Endothelial cell of umbilical vein (primary cell): ENCODE data around the gene CD300LF. TPM values are rescaled to one million over a fixed set of nuclear protein-coding genes. Genes with fewer than 3 reads are reported as not detected.

Experiments used
- BruUV-seq: library from RNA; stranded (reverse); fragments of 400-500 nt; replicated peaks from 2 replicates; lab custom pipeline; 2021; lab: Mats Ljungman, UMichigan
- CTCF ChIA-PET: fragments of 300-600, 350-600 bp; sonication (Branson Sonifier 250); formaldehyde crosslinking; loops from one replicate; lab custom pipeline; 2021; ENCODE audit warnings: antibody characterized with exemption, inconsistent platforms; lab: Charles Lee
- POLR2A ChIA-PET: fragments of 300-600, 350-600 bp; sonication (Branson Sonifier 250); formaldehyde crosslinking; loops from one replicate; lab custom pipeline; 2021; ENCODE audit warnings: antibody characterized with exemption, inconsistent platforms; lab: Charles Lee
- DNase-seq: peaks from one replicate; pipeline ENCODE4 v3.0.0-alpha.2; 2011; ENCODE audit warnings: low read depth, low spot score
- FAIRE-seq: peaks from 2 replicates; lab custom pipeline; 2011; peaks lifted over from hg19 to GRCh38; lab: Jason Lieb, UNC
- H2AFZ ChIP-seq: 2 replicates; pipeline ENCODE4 v1.6.0; 2012; ENCODE audit warnings: low read depth, low read length, control low read depth, inconsistent platforms
- H3K27ac ChIP-seq: 2 replicates; pipeline ENCODE4 v1.5.1; 2011; ENCODE audit warnings: low read depth, mild to moderate bottlenecking, control low read depth, low read length, moderate library complexity; ENCODE audit not compliant: insufficient read depth
- H3K27me3 ChIP-seq, 2 experiments: 2 replicates each; pipeline versions ENCODE4 v1.6.0 to v1.6.1; 2011; ENCODE audit warnings: low read length in 2 of 2, mixed read lengths in 1 of 2; ENCODE audit not compliant: control insufficient read depth in 2 of 2, insufficient read depth in 2 of 2
- H3K36me3 ChIP-seq, 2 experiments: 2 replicates in 1 of 2; 3 replicates in 1 of 2; pipeline ENCODE4 v1.5.1; 2011; ENCODE audit warnings: low read length in 2 of 2, mild to moderate bottlenecking in 1 of 2, moderate library complexity in 1 of 2; ENCODE audit not compliant: control insufficient read depth in 2 of 2, insufficient read depth in 2 of 2; ENCODE audit errors: extremely low read depth in 1 of 2
- H3K4me1 ChIP-seq: 3 replicates; pipeline ENCODE4 v1.5.1; 2011; ENCODE audit warnings: mild to moderate bottlenecking, low read length; ENCODE audit not compliant: control insufficient read depth, insufficient read depth; ENCODE audit errors: extremely low read depth
- H3K4me2 ChIP-seq: 2 replicates; pipeline ENCODE4 v1.6.1; 2011; ENCODE audit warnings: low read length, control low read depth, mixed read lengths; ENCODE audit not compliant: insufficient read depth
- H3K4me3 ChIP-seq, 3 experiments: fragments of 200-600 bp in 1 of 3; sonication (generic), shearing (Covaris generic) in 1 of 3; replicated peaks in 1 of 3; 2 replicates each; pipeline ENCODE4 v1.5.1; 2011 to 2016; ENCODE audit warnings: control low read depth in 3 of 3, low read length in 3 of 3, mild to moderate bottlenecking in 2 of 3, inconsistent platforms in 1 of 3, low read depth in 1 of 3, moderate library complexity in 1 of 3; ENCODE audit not compliant: insufficient read depth in 1 of 3
- H3K79me2 ChIP-seq: 2 replicates; pipeline ENCODE4 v1.6.0; 2012; ENCODE audit warnings: low read length, inconsistent platforms; ENCODE audit not compliant: control insufficient read depth, insufficient read depth
- H3K9ac ChIP-seq: replicated peaks from 2 replicates; pipeline ENCODE3; 2011; ENCODE audit warnings: low read length, control low read depth; ENCODE audit not compliant: insufficient read depth; ENCODE audit errors: extremely low read depth
- H3K9me1 ChIP-seq: replicated peaks from 3 replicates; pipeline ENCODE4 v1.6.0; 2011; ENCODE audit warnings: mild to moderate bottlenecking, low read length; ENCODE audit not compliant: control insufficient read depth, insufficient read depth; ENCODE audit errors: extremely low read depth
- H3K9me3 ChIP-seq: replicated peaks from 2 replicates; pipeline ENCODE4 v1.5.1; 2012; ENCODE audit warnings: low read length, inconsistent platforms; ENCODE audit not compliant: control insufficient read depth, insufficient read depth
- H4K20me1 ChIP-seq: replicated peaks from 2 replicates; pipeline ENCODE3; 2011; ENCODE audit warnings: mild to moderate bottlenecking, low read length; ENCODE audit not compliant: control insufficient read depth, insufficient read depth; ENCODE audit errors: extremely low read depth
- CTCF ChIP-seq, 2 donors: IDR thresholded peaks; 1 replicate in 1 of 2; 2 replicates in 1 of 2; pipeline ENCODE4 v1.5.1; 2011; ENCODE audit warnings: low read length in 2 of 2, mild to moderate bottlenecking in 2 of 2, moderate library complexity in 2 of 2, control low read depth in 1 of 2, inconsistent platforms in 1 of 2, low read depth in 1 of 2; ENCODE audit not compliant: insufficient read depth in 1 of 2; ENCODE audit errors: extremely low read depth in 1 of 2
- EZH2 ChIP-seq: IDR thresholded peaks from 2 replicates; pipeline ENCODE4 v1.6.1; 2012; ENCODE audit warnings: borderline replicate concordance, low read depth, mild to moderate bottlenecking, moderate library complexity, low read length, inconsistent platforms; ENCODE audit not compliant: severe bottlenecking
- FOS ChIP-seq: IDR thresholded peaks from 2 replicates; pipeline ENCODE4 v1.6.1; 2011; ENCODE audit warnings: mild to moderate bottlenecking, low read length, moderate library complexity, borderline replicate concordance; ENCODE audit not compliant: insufficient read depth
- GATA2 ChIP-seq: IDR thresholded peaks from 2 replicates; pipeline ENCODE4 v1.7.0; 2011; ENCODE audit warnings: low read depth, mild to moderate bottlenecking, moderate library complexity, mixed read lengths, low read length; ENCODE audit not compliant: insufficient read length, insufficient read depth
- JUN ChIP-seq: IDR thresholded peaks from 2 replicates; pipeline ENCODE4 v1.6.1; 2011; ENCODE audit warnings: borderline replicate concordance, low read depth; ENCODE audit not compliant: insufficient read length, insufficient read depth
- MAX ChIP-seq: IDR thresholded peaks from 2 replicates; pipeline ENCODE4 v1.6.1; 2011; ENCODE audit not compliant: insufficient read depth, insufficient read length
- MYC ChIP-seq: IDR thresholded peaks from one replicate; pipeline ENCODE4 v1.6.1; 2011; ENCODE audit warnings: mild to moderate bottlenecking, low read depth, low read length
- POLR2A ChIP-seq: IDR thresholded peaks from 2 replicates; pipeline ENCODE4 v1.6.1; 2012; ENCODE audit warnings: low read depth, mild to moderate bottlenecking, control low read depth, low read length
- POLR2AphosphoS5 ChIP-seq: IDR thresholded peaks from 2 replicates; pipeline ENCODE4 v1.6.1; 2012; ENCODE audit warnings: low read depth, mild to moderate bottlenecking, control low read depth, low read length, moderate library complexity; ENCODE audit not compliant: insufficient read depth
- dilution Hi-C: fragments of 300-500 bp; cut with MboI; formaldehyde crosslinking; loops from one replicate; pipeline ENCODE4 v1.15.0; 2019; ENCODE audit warnings: low sequenced_read_pairs; ENCODE audit not compliant: extremely low pct_ligation_motif_present
- intact Hi-C: fragments of 100-400 bp; cut with micrococcal nuclease; formaldehyde crosslinking; loops from one replicate; pipeline ENCODE4 v1.10.0; 2022
- polyA plus RNA-seq, 4 experiments: library from polyadenylated mRNA; depleted of rRNA in 3 of 4; stranded (reverse) in 3 of 4; unstranded in 1 of 4; fragments of >200 nt; gene quantifications; 2 replicates each; pipeline versions ENCODE4 v1.2.1 to v1.2.3, GENCODE V29; 2011 to 2012; ENCODE audit warnings: missing spikeins in 1 of 4
- total RNA-seq: library from RNA; stranded (reverse); gene quantifications from 2 replicates; pipeline ENCODE4 v1.2.3, GENCODE V29; 2021

Gene CD300LF
- total and polyA plus RNA-seq, 2 donors (not counting 3 experiments of a cell fraction or from before 2014, with no cell fraction given), result not detected

GRCh38 chr17:74748279-74748528 lies 35.5 kb upstream of the CD300LF start:
- POLR2A ChIA-PET, result no interaction called here

More at GRCh38 chr17:74748279-74748528, 35.5 kb upstream of the CD300LF start:
- Histone ChIP-seq H3K9me3 (no peaks in the 10 kb centered on the region), H3K9me1 (no peaks in the 10 kb centered on the region), H3K9ac (peak overlapping the region; percentile 22), H3K4me2 (peak overlapping the region; percentile 34), H3K4me3 (peak overlapping the region in 2 of 3 experiments; percentile 31 to 71), H3K27ac (no peak overlapping the region), H3K36me3 (no peaks in the 10 kb centered on the region), H2AFZ (peak overlapping the region; percentile 50), H3K27me3 (no peaks in the 10 kb centered on the region), H4K20me1 (no peaks in the 10 kb centered on the region), H3K79me2 (no peaks in the 10 kb centered on the region), H3K4me1 (peaks cover 4% of the 10 kb centered on the region)
- FAIRE-seq (no peak), DNase-seq (peak; percentile 95)
- CTCF ChIA-PET, result interaction anchor here (4.2 kb wide), 1 partner anchor 12 kb away, joined by 25 read pairs; no protein-coding TSS in a partner anchor
- no TSS peak for BruUV-seq
- TF ChIP-seq CTCF (IDR thresholded peaks at IDR 0.05; ENCODE audit: extremely low read depth in 1 of 2, insufficient read depth in 1 of 2, low read depth in 1 of 2, low read length in 2 of 2), result no peak
- no peak for TF ChIP-seq POLR2AphosphoS5
- TF ChIP-seq POLR2A, result no peak
- TF ChIP-seq GATA2, result no peak
- TF ChIP-seq EZH2, result no peak
- TF ChIP-seq FOS, result no peak
- no peak for TF ChIP-seq MYC
- TF ChIP-seq JUN, result no peak
- TF ChIP-seq MAX, result no peak
- intact Hi-C loops (loop anchor here (1.0 to 10.0 kb wide), 5 partner anchors 22 to 1433 kb away; partner anchors contain the start of genes CDC42EP4 and NAT9), dilution Hi-C loops (no loop called here)
